GDM1 (cell line): ENCODE measurements around the gene SEMA3A.

Experiments
- DNase-seq: peaks from one replicate; lab custom pipeline; 2025; lab: John Stamatoyannopoulos, UW

The SEMA3A gene

GRCh38 chr7:84195295-84196060 is 889 bp upstream of the SEMA3A start:
- DNase-seq = no peak

GRCh38 chr7:84193747-84194146 is 842 bp downstream of the SEMA3A start:
- no peak for DNase-seq

- no peak for DNase-seq
Observed at GRCh38 chr7:84191842-84192241, 2.7 kb downstream of the SEMA3A start.

GRCh38 chr7:84191261-84191660 is 3.3 kb downstream of the SEMA3A start:
- no peak for DNase-seq

GRCh38 chr7:84190016-84190705 is 4.4 kb downstream of the SEMA3A start:
- no peak for DNase-seq

GRCh38 chr7:84188786-84189405 is 5.7 kb downstream of the SEMA3A start:
- DNase-seq = no peak

- no peak for DNase-seq
Observed at GRCh38 chr7:84187813-84188510, 6.6 kb downstream of the SEMA3A start.

GRCh38 chr7:84187087-84187805 is 7.3 kb downstream of the SEMA3A start:
- no peak for DNase-seq

- no peak for DNase-seq
Observed at GRCh38 chr7:84183741-84184140, 10.8 kb downstream of the SEMA3A start.

- DNase-seq = no peak
Observed at GRCh38 chr7:84182301-84182700, 12.3 kb downstream of the SEMA3A start.

- no peak for DNase-seq
Observed at GRCh38 chr7:84181628-84182027, 13.0 kb downstream of the SEMA3A start.

GRCh38 chr7:84177758-84178412 is 16.7 kb downstream of the SEMA3A start:
- no peak for DNase-seq

- no peak for DNase-seq
Observed at GRCh38 chr7:84176716-84177115, 17.9 kb downstream of the SEMA3A start.

GRCh38 chr7:84175461-84175860 is 19.1 kb downstream of the SEMA3A start:
- no peak for DNase-seq

GRCh38 chr7:84170646-84171045 is 23.9 kb downstream of the SEMA3A start:
- DNase-seq = no peak

- no peak for DNase-seq
Observed at GRCh38 chr7:84162584-84162983, 32.0 kb downstream of the SEMA3A start.

- no peak for DNase-seq
Observed at GRCh38 chr7:84162125-84162524, 32.5 kb downstream of the SEMA3A start.

- DNase-seq = no peak
Observed at GRCh38 chr7:84161398-84161797, 33.2 kb downstream of the SEMA3A start.

- DNase-seq = no peak
Observed at GRCh38 chr7:84159435-84159834, 35.2 kb downstream of the SEMA3A start.

- no peak for DNase-seq
Observed at GRCh38 chr7:84157171-84157570, 37.4 kb downstream of the SEMA3A start.
